GM12864 (cell line): ENCODE results near the gene LMO1.

Experiments
- DNase-seq: peaks from one replicate; pipeline ENCODE4 v3.0.0-alpha.2; 2011; ENCODE audit warnings: low read depth
- H3K4me3 ChIP-seq: 2 replicates; pipeline ENCODE4 v1.5.1; 2011; ENCODE audit warnings: mild to moderate bottlenecking, low read depth, low read length, control low read depth
- CTCF ChIP-seq: IDR thresholded peaks from 2 replicates; pipeline ENCODE4 v1.5.1; 2011; ENCODE audit warnings: low read depth, mild to moderate bottlenecking, moderate library complexity, low read length, control low read depth, inconsistent platforms; ENCODE audit errors: missing control alignments

Gene LMO1

GRCh38 chr11:8283465-8284230 lies 20.0 kb upstream of the LMO1 start:
- no peak for DNase-seq
- no peak for TF ChIP-seq CTCF
- no peak overlapping the region for H3K4me3 ChIP-seq

GRCh38 chr11:8283100-8283464 lies 19.4 kb upstream of the LMO1 start:
- TF ChIP-seq CTCF: no peak
- DNase-seq: no peak
- H3K4me3 ChIP-seq: no peak overlapping the region

GRCh38 chr11:8282631-8283030 lies 19.0 kb upstream of the LMO1 start:
- H3K4me3 ChIP-seq: no peak overlapping the region
- DNase-seq: no peak
- no peak for TF ChIP-seq CTCF

- DNase-seq: no peak
- H3K4me3 ChIP-seq: no peak overlapping the region
- TF ChIP-seq CTCF: no peak
Measured at GRCh38 chr11:8281266-8281665, 17.6 kb upstream of the LMO1 start.

GRCh38 chr11:8277691-8278090 lies 14.0 kb upstream of the LMO1 start:
- DNase-seq: no peak
- no peak overlapping the region for H3K4me3 ChIP-seq
- no peak for TF ChIP-seq CTCF

GRCh38 chr11:8276528-8276927 lies 12.8 kb upstream of the LMO1 start:
- no peak for DNase-seq
- no peak overlapping the region for H3K4me3 ChIP-seq

More at GRCh38 chr11:8276528-8276927, 12.8 kb upstream of the LMO1 start:
- TF ChIP-seq CTCF: no peak
